NCI-H1694 treated with DMSO at 0.1 percent for 48 hours (cell line): ENCODE measurements around the gene DYNLT2.
"Not testable (repeated sequence)": the region's sequence is repeated elsewhere in the genome, so short reads cannot be mapped to it uniquely, and the experiment has no call there.

Source experiments
- DNase-seq: peaks from one replicate; lab custom pipeline; 2025; lab: John Stamatoyannopoulos, UW

The DYNLT2 gene

DNA sequence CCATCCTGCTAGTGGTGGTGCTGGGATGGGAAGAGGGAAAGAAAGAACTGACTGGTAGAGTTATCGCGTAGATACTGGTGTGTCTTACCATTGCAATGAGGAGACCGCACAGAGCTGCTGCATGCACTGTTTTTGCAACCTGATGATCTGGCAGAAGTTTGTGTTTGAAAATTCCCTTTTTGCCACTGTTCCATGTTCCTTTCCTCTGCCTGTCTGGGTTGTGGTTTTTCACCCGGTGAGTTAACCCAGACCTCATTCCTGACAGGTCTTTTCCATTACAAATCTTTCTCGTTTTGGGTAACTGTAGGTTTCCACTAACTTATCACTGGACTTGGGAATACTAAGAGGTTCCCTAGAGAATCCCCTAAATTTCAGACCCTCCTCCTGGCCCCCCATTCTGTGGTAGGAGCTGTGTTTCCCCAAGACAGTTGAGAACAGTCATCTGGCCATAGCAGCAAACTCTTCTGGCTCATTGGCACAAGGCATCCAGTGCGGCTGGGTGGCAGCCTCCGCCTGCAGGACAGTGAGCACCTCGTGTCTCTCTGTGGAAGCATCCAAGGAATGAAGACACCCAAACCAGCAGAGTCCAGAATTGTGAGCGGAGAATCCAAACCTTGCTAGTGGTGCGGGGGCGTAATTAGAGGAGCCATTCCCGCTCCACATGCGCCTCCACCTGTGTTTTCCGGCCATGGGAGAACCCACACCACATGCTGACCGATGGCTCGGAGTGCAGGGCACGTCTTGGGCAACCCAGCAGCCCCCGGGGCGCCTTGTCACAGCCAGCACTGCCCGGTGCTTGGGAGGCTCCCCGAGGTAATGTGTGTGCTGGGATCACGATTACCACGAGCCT is 32.8 kb upstream of the DYNLT2 start:
- no peak for DNase-seq

DNA sequence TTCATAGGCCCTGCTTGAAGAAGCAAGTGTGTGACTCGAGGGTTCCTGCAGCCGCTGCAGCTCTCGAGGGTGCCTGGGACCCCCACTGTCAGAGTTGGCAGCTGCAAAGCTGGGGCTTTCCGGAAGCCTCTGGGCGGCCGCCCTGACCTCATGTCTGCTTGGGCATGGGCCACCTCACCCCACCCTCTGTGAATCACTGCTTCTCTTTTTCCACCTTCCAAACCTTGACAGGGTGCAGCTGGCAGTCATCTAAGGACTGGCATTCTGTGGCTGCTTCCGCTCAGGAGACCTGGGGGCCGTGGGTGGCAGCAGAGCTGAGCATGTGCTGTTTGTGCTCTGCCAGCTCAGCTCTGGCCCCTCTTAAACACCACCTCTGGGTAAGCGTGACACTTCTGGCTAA is 32.0 kb upstream of the DYNLT2 start:
- no peak for DNase-seq

DNA sequence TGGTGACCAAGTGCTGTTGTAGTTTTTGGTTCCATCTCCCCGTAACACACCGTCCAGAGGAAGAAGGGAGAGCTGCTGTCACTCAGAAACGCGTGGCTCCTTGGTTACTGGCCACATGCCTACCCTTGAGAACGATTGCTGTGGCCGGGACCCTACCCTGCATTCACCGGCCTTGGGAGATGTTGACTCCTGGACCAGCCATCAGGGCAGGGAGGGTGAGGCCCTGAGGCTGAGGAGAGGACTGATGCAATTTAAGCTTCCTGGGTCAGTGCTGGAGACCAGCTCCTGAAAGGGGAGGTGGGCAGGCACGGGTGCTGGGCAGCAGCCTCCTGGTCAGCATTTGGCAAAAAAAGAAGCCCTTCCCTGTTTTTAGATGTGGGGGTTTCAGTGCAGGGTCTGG is 31.6 kb upstream of the DYNLT2 start:
- DNase-seq = no peak

DNA sequence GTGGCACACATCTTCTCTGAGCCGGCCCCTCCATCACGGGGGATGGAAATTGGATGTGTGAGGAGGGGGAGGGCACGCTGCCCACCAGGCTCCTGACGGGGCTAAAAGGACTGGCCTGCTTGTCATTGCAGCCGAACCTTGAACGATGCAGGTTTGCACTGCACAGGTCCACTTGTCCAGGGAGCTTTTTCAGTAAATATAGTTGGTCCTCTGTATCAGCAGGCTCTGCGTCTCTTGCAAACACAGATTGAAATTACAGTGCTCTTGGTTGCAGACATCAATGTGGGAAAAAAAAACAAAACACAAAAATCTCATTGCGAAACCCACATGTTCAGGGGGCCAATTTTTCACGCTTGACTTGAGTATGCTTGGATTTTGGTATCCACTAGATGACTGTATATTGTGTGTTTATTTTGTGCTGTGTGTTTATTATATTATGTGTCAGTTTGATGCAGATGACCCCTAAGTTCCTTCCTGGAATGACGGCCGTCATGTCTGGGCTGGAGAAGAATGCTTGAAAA is 29.3 kb upstream of the DYNLT2 start:
- DNase-seq = no peak

DNA sequence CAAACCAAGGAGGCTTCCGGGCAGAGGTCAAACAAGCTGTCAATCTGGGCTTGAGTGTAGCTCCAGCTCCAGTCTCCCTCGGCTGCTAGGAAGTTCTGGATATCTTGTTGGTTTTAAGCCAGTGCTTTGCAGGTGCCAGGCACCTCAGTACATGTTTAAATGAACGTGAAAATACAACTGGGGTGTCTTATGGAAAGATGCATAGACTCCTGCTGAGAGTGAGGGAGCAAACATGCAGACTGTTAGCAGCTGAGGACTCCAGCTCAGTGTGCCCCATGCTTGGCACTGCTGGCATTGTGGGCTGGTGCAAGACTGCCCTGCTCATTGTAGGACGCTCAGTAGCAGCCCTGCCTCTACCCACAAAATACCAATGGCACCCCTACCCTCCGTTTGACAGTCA is 28.5 kb upstream of the DYNLT2 start:
- DNase-seq = no peak

DNA sequence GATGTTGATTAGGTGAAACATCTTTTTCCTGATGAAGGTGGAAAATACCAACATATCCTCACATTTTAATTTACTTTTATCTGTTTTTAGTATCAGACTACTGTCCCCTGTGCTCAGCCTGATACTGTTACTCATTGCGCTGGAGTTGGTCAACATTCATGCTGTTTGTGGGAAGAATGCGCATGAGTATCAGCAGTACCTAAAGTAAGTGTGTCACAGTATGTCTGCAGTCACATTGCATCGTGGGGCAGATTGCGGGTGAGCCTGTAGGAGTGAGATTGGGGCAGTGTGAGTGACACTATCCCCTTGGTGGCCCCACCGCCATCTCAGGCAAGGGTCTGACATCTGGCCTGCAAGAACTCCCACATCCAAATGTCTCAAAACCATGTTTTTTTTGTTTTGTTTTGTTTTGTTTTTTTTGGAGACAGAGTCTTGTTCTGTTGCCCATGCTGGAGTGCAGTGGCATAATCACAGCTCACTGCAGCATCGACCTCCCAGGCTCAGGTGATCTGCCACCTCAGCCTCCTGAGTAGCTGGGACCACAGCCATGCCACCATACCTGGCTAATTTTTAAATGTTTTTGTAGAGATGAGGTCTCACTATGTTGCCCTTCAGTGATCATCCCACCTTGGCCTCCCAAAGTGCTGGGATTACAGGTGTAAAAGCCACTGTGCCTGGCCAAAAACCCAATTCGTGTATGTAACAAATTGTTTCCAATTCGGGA is 27.9 kb upstream of the DYNLT2 start:
- no peak for DNase-seq

DNA sequence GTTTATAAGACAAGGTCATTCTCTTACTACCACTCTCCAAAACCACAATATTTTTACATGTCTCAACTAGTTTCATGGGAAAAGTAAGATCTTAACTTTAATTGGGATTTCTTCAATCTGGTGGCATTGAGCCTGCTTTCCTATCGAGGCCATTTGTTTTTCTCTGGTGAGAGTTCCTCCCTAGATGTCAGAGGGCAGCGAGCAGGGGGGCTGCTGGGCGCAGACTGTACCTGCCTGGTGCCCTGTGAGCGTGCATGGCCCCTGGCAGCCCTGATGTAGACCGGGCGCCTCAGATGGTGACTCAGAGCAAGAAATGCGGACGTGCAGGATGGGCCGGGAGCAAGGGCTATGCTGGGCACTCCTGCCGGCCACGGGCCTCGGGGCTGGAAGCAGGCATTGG is 27.3 kb upstream of the DYNLT2 start:
- no peak for DNase-seq

DNA sequence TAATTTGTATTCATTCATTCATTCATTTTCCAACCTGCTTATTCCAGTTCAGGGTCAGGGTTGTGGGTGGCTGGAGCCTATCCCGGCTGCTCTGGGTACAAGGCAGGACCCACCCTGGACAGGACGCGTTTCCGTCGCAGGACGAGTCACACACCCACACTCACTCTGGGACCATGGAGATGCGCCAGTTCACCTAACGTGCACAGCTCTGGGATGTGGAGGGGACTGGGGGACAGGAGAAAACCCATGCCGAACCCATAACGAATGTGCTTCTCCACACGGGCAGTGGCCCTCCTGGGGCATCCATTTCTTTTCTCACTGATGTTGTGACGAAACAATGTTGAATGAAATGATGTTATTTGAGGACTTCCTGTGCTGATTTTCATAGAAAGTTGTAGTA is 26.5 kb upstream of the DYNLT2 start:
- no peak for DNase-seq

DNA sequence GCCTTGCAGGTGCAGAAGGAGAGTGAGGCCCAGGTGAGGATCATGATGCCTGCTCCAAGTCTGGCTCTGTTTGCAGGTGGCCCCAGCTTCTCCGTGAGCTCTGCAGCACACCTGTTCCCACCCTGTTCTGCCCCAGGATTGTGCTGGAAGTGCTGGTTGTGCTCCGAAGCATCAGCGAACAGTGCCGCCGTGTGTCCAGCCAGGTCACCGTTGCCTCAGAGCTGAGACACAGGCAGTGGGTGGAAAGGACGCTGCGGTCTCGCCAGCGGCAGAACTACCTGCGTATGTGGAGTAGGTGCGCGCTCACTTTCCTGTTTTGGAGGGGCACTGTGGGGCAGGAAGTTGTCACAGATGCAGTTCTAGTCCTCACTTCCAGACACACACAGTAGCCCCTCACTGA is 25.0 kb upstream of the DYNLT2 start:
- no peak for DNase-seq

DNA sequence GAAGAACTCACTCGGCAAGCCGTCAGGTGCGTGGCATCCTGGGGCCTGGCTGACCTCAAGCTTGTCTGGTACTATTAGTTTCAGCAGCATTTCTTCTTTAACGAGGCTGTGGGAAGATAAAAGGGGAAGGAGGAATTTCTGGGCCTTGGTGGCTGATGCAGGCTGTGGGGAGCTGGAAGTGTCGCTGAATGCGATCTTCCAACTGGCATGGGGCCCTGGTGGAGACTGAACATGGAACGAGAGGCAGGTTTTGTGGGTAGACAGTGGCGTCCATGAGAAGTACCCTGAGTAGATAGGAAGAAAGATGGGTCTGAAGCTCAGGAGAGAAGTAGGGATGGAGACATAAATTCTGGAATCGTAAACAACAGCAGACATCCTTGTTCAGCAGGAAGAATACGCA is 23.9 kb upstream of the DYNLT2 start:
- DNase-seq = no peak

DNA sequence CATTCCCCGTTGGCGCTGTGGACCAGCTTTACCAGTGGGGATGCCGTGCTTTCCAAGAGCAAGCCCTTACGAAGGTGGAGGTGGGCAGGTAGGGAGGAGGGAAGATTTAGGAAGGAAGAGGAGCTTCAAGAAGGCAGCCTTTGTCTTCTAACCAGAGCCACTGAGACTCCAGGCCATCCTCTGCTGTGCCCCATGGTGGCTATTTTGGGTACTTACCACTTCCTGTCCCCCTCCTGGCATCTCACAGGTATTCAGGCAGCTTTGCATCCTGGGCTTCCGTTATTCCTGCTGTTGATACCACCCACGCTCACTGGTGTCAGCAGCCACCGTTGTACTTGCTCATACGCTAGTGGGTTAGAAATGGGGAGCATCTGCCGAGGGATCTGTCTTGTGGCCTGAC is 23.0 kb upstream of the DYNLT2 start:
- no peak for DNase-seq

DNA sequence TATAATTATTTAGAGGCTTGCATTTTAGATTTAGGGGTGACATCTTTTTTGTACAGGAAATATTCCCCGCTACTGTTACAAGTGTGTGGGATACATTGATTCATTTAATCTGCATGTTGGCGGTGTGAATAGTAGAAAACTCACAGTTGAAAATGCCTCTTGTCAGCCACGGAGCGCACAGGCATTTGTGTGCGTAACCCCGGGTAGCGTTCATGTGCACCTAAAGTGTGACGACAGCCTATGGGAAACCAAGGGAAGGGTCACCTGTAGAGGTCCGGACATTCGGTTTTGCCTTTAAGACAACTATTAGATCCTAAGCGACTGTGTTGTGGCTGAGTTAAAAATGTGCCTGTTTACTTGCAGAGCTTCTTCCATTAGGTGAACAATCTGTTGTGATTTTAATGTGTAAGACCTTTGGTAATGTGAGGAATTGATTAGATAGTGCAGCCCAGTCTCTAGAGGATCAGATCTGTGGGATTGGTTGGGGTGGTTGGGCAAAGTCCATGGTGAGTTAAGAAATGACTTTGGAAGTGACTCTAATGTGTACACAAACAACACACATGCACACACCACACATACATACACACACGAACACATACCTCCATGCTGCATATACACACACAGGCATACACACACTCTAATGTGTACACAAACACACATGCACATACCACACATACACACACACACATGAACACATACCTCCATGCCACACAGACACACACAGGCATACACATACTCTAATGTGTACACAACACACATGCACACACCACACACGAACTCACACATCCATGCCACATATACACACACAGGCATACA is 15.8 kb upstream of the DYNLT2 start:
- no peak for DNase-seq

DNA sequence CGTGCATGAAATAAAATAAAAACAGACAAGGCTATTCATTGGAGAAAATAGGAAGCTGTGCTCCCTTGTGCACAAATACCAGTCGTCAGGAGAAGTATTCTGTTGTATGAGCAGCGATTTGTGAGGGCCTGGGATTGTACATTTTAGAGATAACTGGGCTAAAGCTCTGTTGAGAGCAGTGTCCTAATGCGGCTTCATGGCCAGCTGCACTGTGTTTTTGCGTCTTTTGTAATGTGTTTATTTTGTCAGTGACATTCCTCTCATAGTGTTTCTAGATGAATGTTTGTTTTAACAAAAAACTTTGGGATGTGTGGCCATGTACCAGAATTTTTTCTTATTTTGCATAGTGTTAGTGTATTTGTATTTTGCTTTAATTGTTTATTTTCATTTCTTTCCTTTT is 14.9 kb upstream of the DYNLT2 start:
- DNase-seq = no peak

DNA sequence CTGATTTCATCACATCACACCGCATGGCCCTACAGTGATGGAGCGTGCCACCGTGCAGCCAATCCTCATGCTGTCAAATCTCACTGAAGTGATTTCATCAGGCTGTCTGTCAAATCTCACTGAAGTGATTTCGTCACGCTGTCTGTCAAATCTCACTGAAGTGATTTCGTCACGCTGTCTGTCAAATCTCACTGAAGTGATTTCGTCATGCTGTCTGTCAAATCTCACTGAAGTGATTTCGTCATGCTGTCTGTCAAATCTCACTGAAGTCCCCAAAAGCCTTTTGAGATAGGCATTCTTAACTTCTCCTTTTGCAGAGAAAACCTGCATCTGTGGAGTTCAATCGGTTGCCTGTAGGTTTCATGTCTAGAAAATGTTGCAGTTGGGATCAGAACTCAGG is 14.4 kb upstream of the DYNLT2 start:
- not testable (repeated sequence) for DNase-seq

DNA sequence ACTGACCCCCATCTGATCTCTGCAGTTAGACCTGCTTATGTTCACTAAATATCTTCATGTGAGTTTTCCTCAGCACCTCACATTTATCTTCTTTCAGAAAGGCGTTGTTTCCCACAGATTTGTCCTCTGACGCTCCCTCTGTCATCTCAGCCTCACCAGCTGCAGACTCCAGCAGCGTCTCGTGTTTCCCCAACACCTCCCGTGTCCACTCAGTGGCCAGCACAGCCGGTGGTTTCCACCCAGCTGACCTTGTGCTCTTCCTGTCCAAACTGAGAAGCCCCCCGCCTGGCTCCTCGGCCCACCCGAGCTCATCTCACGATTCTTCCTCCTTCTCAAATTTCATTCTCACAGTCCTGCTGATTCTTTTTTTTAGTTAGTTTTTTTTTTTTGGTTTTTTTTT is 12.5 kb upstream of the DYNLT2 start:
- no peak for DNase-seq

DNA sequence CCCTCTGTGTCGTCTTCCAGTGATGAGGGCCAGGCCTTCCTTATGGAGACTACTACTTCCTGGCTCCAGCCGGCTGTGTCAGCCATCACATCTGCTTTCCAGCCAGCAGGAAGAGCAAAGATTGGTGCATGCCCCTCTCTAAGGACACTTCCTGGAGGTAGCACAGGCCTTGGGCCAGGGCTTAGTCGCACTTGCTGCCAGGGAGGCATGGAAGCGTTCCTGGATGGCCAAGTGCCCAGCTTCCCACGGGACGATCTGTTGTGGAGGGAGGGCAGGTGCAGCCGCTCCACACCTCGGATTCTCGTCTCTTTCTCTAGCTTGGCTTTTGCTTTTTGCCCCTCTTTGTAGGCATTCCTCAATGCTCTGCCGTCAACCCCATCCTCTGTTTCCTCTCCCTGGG is 11.9 kb upstream of the DYNLT2 start:
- DNase-seq = no peak

DNA sequence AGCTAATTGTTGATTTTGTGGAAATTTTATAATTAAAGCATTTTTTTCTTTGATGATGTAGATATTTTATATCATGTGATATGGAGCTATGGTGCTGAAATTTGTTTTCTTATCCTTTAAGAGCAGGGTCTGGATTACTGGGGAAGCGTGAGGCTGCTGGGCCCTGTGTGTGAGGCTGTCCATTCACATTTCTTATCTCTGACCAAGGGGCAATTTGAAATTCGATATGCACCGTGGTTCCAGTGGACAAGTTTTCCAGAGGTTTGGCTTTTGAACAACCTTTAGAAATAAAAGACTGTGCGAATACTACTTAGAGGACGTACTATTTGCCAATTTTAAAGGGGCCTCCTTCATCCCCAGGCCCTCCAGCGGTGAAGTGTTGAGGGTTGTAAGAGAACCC is 3.8 kb upstream of the DYNLT2 start:
- no peak for DNase-seq

DNA sequence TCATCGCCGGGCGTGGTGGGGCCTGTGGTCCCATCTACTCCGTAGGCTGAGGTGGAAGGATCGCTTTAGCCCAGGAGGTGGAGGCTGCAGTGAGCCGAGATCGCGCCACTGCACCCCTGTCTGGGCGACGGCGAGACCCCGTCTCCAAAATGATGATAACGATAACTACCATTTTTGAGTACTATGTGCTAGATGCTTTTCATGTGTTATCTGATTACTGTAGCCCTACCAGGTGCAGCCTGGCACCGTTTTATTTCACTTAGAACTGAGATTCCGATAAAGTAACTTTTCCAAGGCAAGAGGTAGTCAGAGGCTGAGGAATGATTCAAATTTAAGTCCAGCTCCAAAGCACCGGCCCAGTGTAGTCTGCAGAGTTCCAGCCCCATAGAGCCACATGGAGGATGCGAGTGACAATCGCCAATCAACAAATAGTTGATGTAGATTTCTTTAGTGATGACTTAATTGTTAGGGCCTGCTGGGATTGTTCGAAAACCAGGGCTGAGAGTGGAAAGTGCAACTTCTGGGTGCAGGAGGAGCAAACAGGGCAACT is 777 bp upstream of the DYNLT2 start:
- no peak for DNase-seq

DNA sequence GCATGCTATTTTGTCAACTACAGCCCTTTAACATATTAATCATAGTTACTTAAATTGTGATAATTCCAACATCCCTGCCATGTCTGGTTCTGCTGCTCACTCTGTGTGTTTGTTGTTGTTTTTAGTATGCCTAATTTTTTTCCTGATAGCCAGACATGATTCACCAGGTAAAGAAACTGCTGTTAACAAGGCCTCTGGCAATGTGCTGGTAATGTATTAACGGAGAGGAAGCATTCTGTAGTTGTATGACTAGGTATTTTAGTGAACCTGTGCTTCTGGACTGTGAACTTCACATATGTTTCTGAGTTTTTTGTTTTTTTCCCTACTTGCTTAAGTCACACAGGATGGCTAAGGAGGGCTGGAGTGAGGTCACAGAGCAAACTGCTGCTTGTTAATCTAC is 4.8 kb downstream of the DYNLT2 start:
- DNase-seq = no peak

DNA sequence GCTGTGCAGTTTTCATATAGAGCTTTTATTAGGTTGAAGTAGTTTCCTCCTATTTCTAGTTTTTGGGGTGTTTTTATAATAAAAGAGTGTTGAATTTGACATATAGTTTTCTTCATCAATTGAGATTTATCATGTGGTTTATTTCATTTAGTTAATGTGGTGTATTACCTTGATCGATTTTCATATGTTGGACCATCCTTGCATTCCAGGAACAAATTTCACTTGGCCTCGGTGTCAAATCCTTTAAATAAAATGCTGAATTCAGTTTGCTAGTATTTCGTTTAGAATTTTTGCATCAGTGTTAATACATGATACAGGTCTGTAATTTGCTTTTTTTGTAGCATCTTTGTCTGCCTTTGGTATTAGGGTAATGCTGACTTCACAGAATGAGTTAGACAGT is 6.0 kb downstream of the DYNLT2 start:
- no peak for DNase-seq

DNA sequence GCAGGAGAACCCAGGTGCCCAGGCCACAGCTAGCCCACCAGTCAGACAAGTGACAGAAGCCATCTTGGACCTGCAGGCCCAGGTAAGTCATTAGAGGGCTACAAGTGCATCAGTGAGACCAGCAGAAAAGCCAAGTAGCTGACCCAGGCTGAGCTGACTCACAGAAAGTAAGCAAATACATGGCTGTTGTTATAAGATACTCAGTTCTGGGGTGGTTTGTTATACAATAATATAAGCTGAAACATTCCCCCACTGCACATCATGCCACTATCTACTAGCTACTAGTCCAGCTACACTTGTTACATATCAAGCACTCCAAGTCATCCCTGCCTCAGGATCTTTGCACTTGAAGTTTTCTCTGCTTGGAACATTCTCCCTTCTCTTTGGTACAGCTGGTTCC is 10.0 kb downstream of the DYNLT2 start:
- DNase-seq = no peak

DNA sequence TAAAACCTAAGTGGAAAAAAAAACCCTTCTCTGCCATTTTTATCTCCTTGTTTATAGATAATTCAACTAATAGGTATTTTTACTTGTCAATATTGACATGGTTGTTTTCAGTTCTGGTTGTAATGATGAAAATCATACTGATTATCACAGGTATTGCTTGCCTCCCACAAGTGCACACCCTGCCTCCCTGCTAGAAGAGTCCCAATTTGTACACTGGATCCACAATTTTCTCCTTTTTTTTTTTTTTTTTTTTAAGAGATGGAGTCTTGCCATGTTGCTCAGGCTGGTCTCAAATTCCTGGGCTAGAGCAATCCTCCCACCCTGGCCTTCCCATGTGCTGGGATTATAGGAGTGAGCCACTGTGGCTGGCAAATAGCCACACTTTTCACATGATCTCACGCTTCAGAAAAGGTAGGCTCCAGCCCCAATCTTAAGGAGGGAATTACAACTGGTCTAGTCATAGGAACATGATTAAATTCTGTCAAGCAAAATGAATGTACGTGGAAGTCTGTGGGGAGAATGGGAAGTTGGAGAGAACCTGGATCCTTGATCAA is 12.3 kb downstream of the DYNLT2 start:
- no peak for DNase-seq
